GM18858 (cell line): ENCODE measurements around the gene GNAT3.

Experiments used
- ATAC-seq: cut with Tn5 transposase; IDR thresholded peaks from one replicate; pipeline ENCODE4 v1.9.1; 2021; ENCODE audit not compliant: unreplicated experiment

Gene GNAT3

DNA sequence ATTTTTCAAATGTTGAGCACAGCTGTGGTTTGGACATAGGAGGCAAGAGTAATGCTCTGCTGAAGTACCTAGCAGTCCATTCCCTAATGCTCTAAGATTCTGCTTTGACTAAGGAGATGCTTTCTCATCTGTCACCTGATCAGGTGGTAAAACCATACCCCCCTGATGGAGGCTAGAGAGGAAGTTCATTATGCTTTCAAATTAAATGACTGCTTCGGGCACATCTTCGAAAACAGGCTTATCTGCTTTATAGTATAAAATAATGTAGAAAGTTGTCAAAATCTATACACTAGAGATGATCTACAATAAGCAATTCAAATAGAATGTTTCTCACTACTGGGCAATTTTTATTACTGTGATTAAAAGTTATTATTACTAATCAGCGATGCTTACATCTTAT, at the start of gene GNAT3:
GNAT3 (minus strand) TSS at position 101 of the 400 bp plus-strand sequence. CDS start 138 bp downstream, outside the sequence.
- ATAC-seq = no peak

DNA sequence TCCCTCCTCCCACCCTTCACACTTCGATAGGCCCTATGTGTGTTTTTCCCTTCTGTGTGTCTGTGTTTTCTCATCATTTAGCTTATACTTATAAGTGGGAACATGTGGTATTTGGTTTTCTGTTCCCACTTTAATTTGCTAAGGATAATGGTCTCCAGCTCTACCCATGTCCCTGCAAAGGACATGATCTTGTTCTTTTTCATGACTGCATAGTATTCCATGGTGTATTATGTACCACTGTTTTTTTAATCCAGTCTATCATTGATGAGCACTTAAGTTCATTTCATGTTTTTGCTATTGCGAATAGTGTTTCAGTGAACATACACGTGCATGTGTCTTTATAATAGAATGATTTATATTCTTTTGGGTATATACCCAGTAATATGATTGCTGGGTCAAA, 46.3 kb upstream of the GNAT3 start:
- no peak for ATAC-seq

DNA sequence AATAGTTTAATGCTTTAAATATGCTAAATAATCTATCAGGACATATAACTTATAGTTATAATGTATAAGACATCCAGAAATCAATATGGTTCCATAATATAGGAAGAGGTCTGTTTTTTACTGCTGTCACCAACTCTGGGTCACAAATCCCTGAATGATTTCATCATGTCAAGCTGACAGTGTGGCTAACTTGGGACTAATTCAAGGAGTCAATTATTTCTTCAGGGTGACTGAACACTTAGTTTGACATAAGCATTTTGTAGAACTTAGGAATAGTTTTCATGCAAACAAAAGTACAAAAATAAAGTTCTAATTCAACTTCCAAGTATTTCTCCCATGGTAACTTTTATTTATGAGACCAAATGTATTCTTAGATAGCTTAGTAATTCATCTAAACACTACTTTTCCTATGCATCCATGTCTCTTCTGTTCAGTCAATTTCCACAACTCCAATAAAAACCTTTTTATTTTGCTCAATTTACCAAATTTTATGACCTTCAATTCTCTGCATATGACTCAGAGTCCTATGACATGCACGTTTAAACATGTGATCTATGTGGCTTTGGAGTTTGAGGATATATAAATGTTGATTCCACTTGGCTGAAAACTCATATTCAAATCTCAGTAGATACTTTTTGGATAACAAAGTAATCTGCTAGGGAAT, 40.3 kb upstream of the GNAT3 start:
- no peak for ATAC-seq

DNA sequence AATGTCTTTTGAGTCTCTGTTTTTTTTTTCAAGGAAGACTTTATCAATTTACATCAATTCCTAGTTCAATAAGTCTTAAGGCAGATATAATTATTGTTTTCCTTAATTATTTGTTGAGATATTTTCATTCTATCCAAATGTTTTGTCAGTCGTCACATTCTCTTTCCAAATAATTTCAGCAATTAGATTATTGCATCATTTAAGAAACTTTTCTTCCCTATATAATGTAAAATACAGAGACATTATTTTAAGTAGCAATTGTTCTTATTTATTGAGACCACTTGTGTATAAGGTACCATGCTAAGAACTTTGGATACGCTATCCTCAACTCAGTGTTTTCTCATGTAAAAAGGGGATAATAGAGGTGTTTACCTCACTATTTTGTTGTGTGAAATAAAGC, 38.1 kb upstream of the GNAT3 start:
- ATAC-seq = no peak

DNA sequence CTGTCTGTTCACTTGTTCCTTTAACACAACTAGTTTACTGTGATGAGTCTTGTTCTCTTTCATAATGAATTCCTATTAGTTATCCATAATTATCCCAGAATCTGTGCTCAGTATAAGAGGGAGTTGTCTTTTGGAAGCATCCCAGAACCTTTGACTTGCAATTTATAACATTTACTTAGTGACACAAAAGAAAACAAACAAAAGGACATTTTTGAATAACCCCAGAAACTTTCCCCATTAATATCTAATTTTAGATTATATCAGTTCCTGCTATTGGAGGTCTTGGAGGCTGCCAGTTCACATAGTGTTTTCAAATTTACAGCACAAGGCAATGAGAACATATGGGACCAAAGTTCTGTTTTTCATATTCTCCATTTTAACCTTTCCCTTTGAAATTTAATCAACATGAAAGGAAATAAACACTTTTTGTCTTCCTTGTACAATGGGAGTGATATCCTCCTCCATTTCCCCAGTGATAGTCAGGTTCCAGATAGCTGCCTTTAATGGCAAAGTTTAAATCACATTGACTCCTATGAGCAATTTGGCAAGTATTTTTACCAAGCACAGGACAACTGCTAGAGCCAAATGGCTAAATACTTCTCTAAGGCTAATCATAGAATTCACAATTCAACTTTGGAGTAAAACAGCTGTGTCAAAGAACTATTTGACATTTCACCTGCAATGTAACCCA, 37.1 kb upstream of the GNAT3 start:
- no peak for ATAC-seq

DNA sequence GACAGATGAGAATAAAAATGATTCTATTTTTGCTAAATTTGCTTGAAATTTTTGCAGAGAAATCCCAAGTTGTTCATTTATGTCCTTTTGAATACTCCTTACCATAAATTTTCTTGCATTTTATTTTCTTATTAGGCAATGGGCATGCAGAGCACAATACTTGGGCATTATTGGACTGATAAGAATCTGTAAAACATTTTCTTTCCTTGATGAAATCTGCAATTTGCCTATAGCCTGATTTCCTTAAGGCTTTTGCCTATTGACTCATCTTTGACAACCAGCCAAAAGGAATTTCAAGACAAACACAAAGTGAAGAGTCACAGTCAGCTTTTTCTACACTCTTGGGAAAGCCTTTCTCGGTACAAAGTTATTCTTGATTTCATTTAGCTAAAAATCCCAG, 30.5 kb upstream of the GNAT3 start:
- ATAC-seq = no peak

DNA sequence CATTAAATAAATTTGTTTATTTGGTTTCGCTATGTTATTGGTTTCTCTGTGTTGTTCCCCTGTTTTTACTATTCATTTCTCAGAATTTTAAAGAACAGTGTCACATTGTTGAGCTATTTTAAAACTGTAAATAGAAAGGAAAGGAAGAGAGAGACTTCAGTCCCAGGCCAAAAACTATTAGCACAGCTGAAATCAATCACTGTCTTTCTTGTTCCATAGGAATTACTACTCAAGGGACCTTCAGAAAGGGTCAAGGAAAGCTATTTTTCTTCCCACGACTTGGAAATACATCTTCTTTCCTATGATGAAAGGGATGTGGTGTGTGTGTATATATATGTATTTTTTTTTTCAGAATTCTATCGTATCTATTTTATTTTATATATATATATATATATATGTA, 29.0 kb upstream of the GNAT3 start:
- no peak for ATAC-seq

DNA sequence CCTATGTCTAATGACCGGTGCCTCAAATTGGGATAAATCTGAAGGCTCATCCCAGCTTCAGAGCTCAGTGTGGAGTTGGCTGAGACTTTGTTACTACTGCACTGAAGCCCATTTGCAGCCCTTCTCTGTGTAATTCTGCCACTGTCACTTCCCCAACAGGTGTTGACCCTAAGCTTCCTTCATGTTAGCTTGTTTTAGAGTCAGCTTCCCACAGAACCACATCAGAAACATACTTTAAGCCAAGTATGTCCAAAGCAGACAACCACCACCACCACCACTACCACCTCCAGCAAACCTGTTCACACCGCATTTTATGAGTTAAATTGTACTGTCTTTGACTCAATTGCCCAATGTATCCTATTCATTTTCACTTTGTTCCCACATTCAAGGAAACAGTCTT, 25.2 kb upstream of the GNAT3 start:
- no peak for ATAC-seq

DNA sequence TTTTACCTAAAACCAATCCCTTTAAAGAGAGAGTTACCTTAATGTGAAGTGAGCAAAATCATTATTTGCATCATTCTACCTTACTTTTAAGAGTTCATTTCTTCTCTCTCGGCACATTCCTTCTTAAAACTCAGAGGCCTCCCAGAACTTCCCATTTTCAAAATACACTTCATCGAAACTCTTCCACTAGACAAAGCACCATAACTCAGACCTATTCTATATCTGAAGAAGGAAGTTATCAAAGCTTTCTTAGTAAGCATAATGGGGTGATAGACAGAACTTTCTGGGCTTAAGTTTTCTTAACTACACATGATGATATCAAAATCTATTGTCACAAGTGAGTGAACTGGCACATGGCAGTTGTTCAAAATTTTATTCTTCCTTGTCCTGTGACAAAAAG, 24.6 kb upstream of the GNAT3 start:
- no peak for ATAC-seq

DNA sequence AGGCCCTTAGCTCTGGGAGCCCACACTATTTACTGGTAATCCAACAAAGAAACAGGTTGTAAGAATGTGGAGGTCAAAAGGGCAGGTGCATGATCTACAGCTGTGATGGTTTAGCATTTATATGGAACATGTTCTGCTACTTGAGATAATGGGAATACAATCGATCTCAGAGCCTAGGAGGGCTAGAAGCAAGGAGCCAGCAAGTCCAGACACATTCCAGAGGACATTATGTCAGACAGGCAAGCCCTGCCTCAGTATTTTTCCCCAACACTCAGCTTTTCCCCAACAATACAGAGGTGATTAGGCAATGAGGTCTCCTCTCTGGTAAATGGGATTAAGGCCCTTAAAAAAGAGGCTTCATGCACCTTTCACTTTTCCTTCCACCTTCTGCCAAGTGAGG, 21.4 kb upstream of the GNAT3 start:
- no peak for ATAC-seq

DNA sequence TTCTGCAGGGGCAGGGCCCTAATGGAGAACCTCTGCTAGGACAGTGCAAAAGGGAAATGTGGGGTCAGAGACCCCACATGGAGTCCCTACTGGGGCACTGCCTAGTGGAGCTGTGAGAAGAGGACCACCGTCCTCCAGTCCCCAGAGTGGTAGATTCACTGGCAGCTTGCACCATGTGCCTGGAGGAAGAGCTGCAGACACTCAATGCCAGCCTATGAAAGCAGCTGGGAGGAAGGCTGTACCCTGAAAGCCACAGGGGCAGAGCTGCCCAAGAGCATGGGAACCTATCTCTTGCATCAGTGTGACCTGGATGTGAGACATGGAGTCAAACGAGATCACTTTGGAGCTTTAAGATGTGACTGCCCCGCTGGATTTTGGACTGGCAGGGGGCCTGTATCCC, 20.3 kb upstream of the GNAT3 start:
- ATAC-seq = no peak

DNA sequence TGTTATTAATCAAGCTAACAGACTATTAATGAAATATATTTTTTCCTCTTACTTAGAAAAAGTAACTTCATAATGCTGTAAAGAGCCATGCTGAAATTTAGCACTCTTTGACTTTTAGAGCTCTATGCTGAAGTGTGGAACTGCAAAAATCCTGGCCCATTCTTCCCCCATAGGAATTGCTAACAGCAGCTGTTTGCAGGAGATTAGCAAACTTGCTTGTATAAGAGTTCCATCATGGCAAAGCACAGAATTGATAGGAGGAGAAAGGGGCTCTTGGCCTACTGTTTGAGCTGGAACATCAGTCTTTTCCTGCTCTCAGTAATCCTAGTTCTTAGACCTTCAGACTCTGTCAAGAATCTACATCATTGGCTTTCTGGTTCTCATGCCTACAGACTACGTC, 18.3 kb upstream of the GNAT3 start:
- no peak for ATAC-seq

DNA sequence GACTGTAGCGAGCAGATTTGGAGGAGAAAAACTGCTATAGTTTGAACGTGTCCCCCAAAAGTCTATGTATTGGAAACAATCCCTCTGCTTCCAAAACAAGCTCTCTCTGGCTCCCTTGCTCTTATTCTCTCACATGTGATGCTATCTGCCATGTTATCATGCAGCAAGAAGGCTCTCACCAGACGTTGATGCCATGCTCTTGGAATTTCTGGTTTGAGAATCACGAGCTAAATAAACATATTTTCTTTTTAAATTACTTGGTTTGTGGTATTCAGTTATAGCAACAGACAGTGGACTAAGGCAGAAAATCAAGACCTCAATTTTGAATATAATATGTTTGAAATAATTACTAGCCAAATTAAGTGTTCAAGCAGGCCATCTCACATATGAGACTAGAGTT, 17.5 kb upstream of the GNAT3 start:
- no peak for ATAC-seq

DNA sequence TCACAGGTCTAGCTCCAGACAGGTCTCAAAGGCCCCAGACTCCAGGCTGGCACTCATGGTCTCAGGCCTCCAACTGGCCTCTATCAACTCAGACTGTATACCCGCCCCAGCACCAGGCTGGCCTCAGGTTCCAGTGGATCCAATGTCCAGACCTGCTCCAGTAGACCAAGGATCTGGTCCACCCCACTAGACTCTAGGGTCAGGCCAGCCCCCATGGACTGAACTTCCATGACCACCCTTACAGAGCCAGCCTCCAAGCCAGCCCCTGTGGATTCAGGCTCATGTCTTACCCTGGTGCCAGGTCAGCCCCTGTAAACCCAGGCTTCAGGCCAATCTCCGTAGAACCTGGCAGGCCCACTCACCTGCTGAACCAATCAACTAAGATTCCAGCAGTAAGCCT, 16.8 kb upstream of the GNAT3 start:
- ATAC-seq = no peak

DNA sequence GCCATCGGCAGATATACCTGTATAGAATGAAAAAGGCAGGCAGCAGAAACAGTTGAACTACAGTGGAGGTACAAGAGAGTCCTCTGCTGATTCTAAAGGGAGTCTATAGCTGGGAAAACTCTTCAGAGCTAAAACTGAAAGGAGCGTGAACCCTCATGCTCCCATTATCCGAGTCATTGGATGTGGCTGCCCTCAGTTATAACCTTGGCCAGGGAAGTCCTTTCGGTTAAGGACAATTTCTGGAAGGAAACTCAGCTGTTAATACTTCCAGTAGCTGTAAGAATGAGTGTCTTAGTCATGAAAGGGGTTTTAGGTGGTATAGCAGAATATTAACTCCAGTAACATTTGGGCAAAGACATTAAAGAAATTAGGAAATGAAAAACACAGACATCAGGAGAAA, 14.6 kb upstream of the GNAT3 start:
- no peak for ATAC-seq

DNA sequence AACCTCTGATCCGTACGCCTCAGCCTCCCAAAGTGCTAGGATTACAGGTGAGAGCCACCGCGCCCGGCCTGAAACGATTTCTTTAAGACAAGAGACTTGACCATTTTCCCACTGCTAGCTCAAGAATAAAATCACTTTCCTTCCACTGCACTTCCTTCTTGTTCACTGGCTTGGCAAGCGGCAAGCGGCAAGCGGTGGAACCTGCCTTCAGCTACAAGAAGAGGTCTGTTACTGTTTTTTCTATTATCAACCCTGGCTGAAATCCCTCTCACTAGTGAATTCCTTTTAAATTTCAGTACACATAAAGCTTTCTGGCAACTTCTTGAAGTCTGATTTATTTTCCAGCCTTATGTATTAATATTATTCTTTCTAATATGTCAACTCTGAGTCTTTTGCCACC, 12.8 kb upstream of the GNAT3 start:
- no peak for ATAC-seq

DNA sequence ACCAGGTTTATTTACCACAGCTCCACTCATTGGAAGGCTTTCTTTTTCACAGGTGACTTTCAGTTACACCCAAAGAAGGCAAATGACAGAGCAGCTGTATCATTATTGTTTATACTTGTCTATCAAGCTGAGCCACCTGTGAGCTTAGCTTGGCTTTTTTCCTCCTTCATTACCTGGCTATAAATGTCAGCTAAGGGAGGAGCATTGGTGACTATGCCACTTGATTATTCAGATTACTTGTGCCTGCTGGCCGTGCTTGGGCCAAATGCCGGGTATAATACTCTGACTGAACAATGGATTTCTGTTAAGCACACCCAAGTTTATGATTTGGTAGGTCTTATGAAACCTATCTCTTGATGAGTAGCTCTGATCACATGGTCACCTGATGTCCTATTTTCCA, 9.9 kb upstream of the GNAT3 start:
- no peak for ATAC-seq

DNA sequence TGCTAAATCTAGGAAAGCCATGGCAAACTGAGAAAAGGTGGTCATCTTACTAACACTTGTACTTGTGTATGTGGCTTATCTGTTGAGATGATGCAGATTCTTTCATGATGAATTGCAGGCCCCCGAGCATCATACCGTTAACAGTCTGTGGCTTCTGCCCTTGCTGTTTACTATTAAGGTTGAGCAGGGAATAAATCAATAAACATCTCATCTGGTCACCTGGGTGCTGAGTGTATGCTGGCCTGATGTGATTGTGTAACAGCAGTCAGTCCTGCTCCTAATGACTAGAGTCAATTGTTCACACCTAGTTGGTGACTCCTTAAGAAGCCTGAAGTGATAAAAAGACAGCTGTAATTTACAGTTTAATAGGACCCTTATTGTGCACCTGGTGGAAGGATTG, 8.3 kb upstream of the GNAT3 start:
- no peak for ATAC-seq

DNA sequence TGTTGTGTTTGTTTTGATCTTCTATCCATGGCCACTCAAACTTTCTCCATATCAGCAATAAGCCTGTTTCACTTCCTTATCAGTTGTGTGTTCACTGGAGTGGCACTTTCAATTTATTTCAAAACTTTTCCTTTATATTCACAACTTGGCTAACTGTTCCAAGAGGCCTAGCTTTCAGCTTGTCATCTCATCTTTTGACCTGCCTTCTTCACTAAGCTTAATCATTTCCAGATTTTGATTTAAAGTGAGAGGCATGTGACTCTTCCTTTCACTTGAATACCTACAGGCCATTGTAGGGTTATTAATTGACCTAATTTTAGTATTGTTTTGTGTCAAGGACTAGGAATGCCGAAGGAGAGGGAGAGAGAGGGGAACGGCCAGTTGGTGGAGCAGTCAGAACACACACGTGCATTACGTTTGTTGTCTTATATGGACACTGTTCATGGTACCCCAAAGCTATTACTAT, 5.5 kb upstream of the GNAT3 start:
- ATAC-seq = no peak

DNA sequence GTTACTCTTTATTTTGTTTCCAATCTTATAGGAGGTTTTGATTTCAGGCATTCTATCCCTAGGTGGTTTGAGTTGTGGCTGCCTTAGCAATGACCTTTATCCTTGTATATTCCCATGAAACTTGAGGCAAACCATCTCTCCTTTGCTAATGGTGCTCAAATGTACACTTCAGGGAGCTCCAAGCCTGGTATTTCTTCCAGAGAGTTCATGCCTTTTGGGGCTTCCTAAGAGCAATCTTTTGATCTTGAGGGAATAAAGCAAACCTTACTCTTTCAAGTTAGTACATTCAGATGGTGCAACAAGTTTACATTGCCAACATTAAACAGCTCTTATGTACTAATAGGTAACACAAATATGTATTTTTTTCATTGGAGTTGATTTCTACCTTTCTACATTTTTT, 3.4 kb upstream of the GNAT3 start:
- ATAC-seq = no peak

DNA sequence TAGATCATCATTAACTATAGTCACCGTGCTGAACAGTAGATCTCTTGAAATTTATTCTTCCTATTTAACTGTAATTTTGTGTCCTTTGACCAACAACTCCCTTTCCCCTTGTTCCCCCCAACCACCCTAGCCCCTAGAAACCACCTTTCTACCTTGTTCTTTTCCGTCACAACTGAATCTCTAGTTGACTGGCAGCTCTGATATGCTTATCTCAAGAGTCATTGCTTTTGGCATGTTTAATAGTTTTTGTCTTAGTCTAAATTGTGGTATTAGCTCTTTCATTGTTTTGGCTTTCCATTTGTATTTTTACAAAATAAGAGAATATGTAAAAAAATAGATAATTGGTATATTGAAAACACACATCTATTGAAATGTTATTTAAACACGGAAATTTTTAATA, 1.8 kb downstream of the GNAT3 start:
- ATAC-seq = no peak

DNA sequence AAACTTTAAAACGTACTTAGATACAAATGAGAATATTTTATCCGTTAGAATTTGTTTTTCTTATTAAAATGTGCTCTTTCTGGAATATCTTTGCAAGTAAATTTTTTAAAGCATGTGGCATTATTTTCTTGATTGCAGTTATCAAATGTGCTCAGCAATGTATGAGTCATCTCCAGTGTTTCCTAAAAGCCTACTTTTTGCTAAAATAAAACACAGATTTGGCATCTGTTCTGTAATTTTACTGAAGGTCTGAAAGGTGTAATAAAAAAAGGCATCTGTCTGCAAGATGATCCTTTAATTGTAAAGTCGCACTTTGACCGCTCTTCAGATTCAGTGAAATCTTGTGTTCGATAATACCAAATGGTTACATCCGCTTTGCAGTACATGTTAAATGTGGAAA, 3.4 kb downstream of the GNAT3 start:
- ATAC-seq = no peak
